ENCODE results near the gene GPR15LG. TPM values are rescaled to one million over a fixed set of nuclear protein-coding genes. Genes with fewer than 3 reads are reported as not detected.

The GPR15LG gene
- total RNA-seq, result 44.5 and 87.7 TPM in 2 replicates

GRCh38 chr10:84173501-84173929 is at the start of gene GPR15LG:
TSS of gene GPR15LG (plus strand) at chr10:84173801. CDS start at chr10:84173852, 51 bp downstream.

GRCh38 chr10:84139126-84140035 is 34.2 kb upstream of the GPR15LG start, which contains the start of gene GHITM:
TSS of gene GHITM (plus strand) at chr10:84139509. CDS start at chr10:84141501, 1,992 bp downstream.

GRCh38 chr10:84194424-84195043 is 20.9 kb downstream of the GPR15LG start, which contains the start of gene CDHR1:
TSS of gene CDHR1 (plus strand) at chr10:84194537. CDS start at chr10:84194761, 224 bp downstream.

GRCh38 chr10:84225427-84226173 is 52.0 kb downstream of the GPR15LG start, which contains the start of gene LRIT2:
TSS of gene LRIT2 (minus strand) at chr10:84225544. CDS start at chr10:84225520, 24 bp downstream.

Other genes with a start within 250 kb of the GPR15LG start
- 151 and 159 TPM in 2 replicates for gene GHITM, start 34.3 kb upstream of the GPR15LG start, total RNA-seq
- gene CDHR1, start 20.7 kb downstream of the GPR15LG start, total RNA-seq, result 1.5 and 3.9 TPM in 2 replicates
- gene LRIT2, start 51.7 kb downstream of the GPR15LG start, total RNA-seq, result not detected in 2 replicates
- gene LRIT1, start 67.7 kb downstream of the GPR15LG start, total RNA-seq, result not detected in 2 replicates
- not detected in 2 replicates for gene RGR, start 71.3 kb downstream of the GPR15LG start, total RNA-seq
- gene CCSER2, start 154.8 kb downstream of the GPR15LG start, total RNA-seq, result 13.8 and 18.4 TPM in 2 replicates